HG03457 (cell line): ENCODE results near the gene PTPN22.
A peak's percentile ranks its signal among the peaks of the same experiment; 100 is the strongest.
"Not testable (repeated sequence)": the region's sequence is repeated elsewhere in the genome, so short reads cannot be mapped to it uniquely, and the experiment has no call there.

Source experiments
- ATAC-seq: cut with Tn5 transposase; IDR thresholded peaks from one replicate; pipeline ENCODE4 v1.9.1; 2021; ENCODE audit warnings: moderate number of reproducible peaks; ENCODE audit not compliant: unreplicated experiment

Gene PTPN22

DNA sequence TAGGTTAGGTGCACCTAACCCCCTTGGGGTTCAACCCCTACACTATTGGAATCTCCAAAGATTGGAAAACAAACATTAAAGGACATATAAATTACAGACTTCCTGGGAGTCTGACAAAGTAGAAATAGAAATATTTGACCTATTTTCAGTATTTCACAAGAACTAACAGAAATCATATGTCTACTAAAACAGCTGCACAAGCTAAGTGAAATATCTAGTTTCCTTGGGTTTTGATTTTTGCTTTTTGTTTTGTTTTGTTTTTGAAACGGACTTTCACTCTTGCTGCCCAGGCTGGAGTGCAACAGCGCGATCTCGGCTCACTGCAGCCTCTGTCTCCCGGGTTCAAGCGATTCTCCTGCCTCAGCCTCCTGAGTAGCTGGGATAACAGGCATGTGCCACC lies 18.8 kb downstream of the PTPN22 start:
- ATAC-seq, result not testable (repeated sequence)

GRCh38 chr1:113850127-113850796 lies 21.2 kb downstream of the PTPN22 start:
- ATAC-seq, result no peak

- ATAC-seq, result no peak
These were observed 22.4 kb downstream of the PTPN22 start for GRCh38 chr1:113849072-113849471.

DNA sequence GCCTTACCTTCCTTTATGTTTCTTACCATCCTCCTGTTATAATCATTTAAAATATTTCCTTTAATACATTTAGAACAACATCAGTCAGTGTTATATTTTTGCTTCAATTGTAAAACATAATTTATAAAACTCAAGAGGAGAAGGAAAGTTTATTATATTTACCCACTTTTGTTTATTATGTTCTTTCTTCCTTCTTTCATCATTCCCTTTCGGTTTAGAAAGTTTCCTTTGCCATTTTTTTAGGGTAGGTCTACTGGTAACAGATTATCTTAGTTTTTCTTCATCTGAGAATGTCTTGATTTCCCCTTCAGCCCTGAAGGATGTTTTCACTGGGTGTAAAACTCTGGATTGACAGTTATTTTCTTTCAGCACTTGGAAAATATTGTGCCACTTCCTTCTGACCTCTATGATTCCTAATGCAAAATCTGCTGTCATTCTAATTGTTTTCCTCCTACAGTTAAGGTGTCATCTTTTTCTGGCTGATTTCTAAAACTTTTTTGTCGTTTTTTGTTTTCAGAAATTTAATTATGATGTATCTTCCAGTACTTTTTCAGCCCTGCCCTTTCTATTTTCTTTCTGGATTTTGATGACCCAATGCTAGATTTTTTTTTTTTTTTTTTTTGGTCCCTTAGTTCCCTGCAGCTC lies 25.0 kb downstream of the PTPN22 start:
- ATAC-seq, result no peak

DNA sequence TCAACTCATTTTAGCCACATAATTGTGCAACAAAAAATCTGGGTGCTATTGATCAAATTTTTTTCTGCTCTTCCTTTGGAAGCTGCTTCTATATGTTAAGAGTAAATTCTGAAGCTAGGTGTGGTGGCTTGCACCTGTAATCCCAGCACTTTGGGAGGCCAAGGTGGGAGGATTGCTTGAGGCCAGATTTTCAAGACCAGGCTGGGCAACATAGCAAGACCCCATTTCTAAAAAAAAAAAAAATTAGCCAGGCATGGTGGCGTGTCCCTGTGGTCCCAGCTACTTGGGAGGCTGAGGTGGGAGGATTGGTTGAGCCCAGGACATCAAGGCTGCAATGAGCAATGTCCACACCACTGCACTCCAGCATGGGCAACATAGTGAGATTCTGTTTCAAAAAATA lies 35.0 kb downstream of the PTPN22 start:
- ATAC-seq, result no peak

- no peak for ATAC-seq
These were observed 35.7 kb downstream of the PTPN22 start for GRCh38 chr1:113835686-113836290.

GRCh38 chr1:113834716-113835115 lies 36.8 kb downstream of the PTPN22 start:
- ATAC-seq, result no peak

GRCh38 chr1:113830039-113830438 lies 41.5 kb downstream of the PTPN22 start:
- no peak for ATAC-seq

GRCh38 chr1:113821916-113822315 lies 49.6 kb downstream of the PTPN22 start:
- ATAC-seq, result no peak

DNA sequence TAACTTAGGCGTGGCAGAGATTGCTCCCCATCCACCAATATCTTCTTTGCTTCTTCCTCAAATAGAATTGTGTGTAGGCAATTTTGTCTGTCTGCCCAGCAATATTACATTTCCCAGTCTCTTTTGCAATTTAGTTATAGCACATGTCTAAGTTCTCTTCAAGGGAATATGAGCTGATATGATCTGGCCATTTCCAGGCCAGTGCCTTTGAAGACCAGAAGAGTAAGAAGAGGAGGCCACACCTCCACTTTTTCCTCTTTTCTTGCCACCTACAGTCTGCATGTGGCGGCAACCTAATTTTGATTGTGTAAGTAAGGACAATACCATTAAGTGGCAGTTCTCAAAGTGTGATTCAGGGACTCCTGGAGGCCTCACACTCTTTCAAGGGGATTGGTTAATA lies 52.9 kb downstream of the PTPN22 start:
- no peak for ATAC-seq

- no peak for ATAC-seq
These were observed 58.3 kb downstream of the PTPN22 start for GRCh38 chr1:113813218-113813617.

DNA sequence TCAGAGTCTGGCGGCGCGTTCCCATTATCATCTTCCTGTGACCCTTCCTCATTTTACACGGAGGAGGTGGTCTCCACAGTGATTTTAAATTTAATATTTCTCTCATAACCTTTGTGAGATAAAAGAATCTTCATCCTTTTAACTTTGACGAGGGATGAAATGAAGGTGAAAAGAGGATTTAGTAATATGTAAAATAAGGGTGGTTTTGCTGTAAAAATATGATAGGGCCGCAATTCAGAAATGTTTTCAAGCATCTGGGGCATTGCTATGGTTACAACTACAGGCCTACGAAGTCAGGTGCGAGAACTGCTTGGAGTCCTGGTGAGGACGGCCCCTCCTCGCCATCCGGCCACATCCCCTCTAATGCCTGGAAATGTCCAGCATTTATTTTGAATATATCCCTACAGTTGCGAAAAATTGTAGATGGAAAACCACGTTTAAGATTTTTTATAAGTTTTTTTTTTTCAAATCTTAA lies 58.8 kb downstream of the PTPN22 start:
- no peak for ATAC-seq

- peak; percentile 89 for ATAC-seq
These were observed 59.4 kb downstream of the PTPN22 start, which contains the start of gene RSBN1 for GRCh38 chr1:113811888-113812660. RSBN1 (minus strand) TSS chr1:113812476; CDS start chr1:113812412, 64 bp downstream.

- no peak for ATAC-seq
These were observed 60.2 kb downstream of the PTPN22 start for GRCh38 chr1:113811156-113811887.

DNA sequence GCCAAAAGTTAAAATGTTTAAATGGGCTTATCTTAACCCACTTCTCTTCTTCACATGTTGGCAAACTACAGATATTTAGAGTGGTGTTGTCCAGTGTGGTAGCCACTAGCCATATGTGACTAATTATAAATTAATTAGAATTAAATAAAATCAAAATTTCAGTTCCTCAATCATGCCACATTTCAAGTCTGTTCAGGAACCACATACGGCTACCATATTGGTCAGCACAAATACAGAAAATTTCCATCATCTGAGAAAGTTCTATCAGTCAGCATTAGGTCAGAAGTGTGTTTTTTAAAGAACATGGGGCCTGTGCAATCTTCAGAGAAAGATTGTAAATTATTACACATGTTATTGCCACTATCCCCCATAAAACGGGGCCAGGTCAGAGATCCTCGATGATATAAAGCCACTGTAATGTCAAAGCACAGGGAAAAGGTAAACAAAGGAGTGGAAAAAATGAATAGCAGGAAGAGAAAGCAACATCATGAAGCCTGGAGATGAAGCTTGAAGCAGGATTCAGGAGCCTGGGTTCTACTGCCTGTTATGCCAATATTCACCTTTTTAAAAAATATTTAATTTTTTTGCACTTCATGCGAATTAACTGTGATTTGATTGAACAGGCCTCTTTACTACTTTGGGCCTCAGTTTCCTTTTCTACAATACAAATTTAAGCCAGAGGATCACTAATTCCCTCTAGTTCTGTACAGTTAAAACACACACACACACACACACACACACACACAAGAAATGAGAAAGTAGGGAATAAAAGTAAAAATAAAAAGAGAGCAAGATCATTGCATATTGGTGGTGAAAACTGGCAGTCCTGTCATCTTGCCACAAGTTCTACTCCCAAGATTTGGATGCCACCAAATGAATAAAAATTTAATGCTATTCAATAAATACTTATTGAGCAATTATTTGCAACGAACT lies 61.6 kb downstream of the PTPN22 start:
- ATAC-seq, result no peak

DNA sequence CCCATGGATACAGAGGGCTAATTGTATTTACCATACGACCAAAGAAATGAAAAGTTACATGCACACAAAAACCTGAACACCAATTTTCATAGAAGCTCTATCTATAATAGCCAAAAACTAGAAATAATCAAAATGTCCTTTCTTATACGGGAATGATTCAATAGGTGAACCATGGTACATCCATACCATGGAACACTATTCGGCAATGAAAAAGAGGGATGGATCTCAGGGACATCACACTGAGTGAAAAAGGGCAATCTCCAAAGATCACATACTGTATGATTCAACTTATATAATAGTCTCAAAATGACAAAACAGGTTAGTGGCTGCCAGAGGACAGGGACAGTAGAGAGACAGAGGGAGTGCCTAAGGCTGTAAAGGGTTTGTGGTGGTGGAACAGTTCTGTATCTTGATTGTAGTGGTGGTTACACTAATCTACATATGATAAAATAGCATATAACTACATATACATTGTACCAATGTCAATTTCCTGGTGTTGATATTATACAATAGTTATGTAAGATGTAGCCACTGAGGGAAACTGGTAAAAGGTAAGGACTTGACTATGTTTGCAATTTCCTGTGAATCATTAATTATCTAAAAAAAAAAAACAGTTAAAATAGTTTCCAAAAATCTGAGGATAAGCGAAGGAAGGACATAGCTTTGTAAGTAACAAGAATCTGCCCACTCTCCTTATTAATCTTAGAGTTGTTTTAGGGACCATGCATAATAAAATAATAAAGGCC lies 62.9 kb downstream of the PTPN22 start:
- no peak for ATAC-seq

DNA sequence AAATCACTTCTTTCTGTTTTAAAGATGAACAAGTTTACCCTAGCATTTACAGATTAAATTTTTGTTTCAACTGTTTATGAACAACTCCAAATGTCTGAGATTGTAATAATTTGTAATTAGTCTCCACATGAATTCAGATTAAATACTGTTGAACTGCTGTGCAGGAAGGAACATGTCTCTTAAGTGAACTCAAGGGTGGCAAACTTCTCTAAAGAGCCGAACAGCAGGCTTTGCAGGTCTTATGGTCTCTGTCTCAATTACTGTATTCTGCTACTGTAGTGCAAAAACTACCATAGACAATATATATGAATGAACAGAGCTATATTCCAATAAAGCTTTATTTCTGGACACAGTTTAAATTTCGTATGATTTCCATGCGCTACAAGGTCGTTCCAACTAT lies 65.9 kb downstream of the PTPN22 start:
- no peak for ATAC-seq

- ATAC-seq, result no peak
These were observed 66.3 kb downstream of the PTPN22 start for GRCh38 chr1:113805256-113805531.
